ENCODE results near the gene ASIC4. TPM values are rescaled to one million over a fixed set of nuclear protein-coding genes. Genes with fewer than 3 reads are reported as not detected.

Gene ASIC4
- total and polyA plus RNA-seq, 2 of the 4 experiments (the other 2 are of a cell fraction): 0.10 TPM; not detected in 1

- TF ChIP-seq MAFK (IDR thresholded peaks at IDR 0.05; ENCODE audit: low read depth, low read length) (no peak), RAD21 (IDR thresholded peaks at IDR 0.05; ENCODE audit: low read length) (no peak)
Measured at GRCh38 chr2:219552382-219553167, 38.3 kb downstream of the ASIC4 start (continued).

GRCh38 chr2:219553168-219553417 lies 38.8 kb downstream of the ASIC4 start:
- Histone ChIP-seq H2AFZ (replicated peaks; ENCODE audit: low read length, poor library complexity) (peak overlapping the region; percentile 98), H4K91ac (ENCODE audit: insufficient read depth, low read depth, low read length) (no peak overlapping the region), H3K9me3 (ENCODE audit: control insufficient read depth, insufficient read depth, low read length) (no peaks in the 10 kb centered on the region), H4K5ac (ENCODE audit: low read depth, low read length) (no peak overlapping the region), H4K20me1 (ENCODE audit: insufficient read depth, low read length) (no peaks in the 10 kb centered on the region; the same call in 1 of the 2 replicates), H2AK5ac (ENCODE audit: low read depth, low read length) (no peak overlapping the region), H3K4me2 (ENCODE audit: low read depth, low read length) (peak overlapping the region; percentile 90), H3K4me3 (ENCODE audit: insufficient read depth, low read depth, low read length) (peak overlapping the region; percentile 79), H3K9me1 (ENCODE audit: insufficient read depth, low read length) (no peaks in the 10 kb centered on the region), H2BK20ac (ENCODE audit: low read depth, low read length) (no peak overlapping the region), H3K18ac (ENCODE audit: low read depth, low read length) (no peak overlapping the region), H3K36me3 (ENCODE audit: control insufficient read depth, insufficient read depth, low read length) (no peaks in the 10 kb centered on the region), H3K4me1 (ENCODE audit: control insufficient read depth, insufficient read depth, low read length) (peaks cover 8% of the 10 kb centered on the region; the same call in 1 of the 2 replicates), H2AK9ac (replicated peaks; ENCODE audit: low read depth, low read length, poor library complexity) (no peak overlapping the region), H3K9ac (ENCODE audit: low read depth, low read length) (no peak overlapping the region), H4K8ac (ENCODE audit: low read depth in 2 of 2, low read length in 2 of 2) (no peak overlapping the region), H3K27me3 (ENCODE audit: control insufficient read depth, insufficient read depth, low read length) (no peaks in the 10 kb centered on the region), H3K14ac (replicated peaks; ENCODE audit: low read depth, low read length) (no peak overlapping the region), H3K4ac (ENCODE audit: low read depth, low read length) (no peak overlapping the region), H3K23ac (ENCODE audit: low read depth, low read length) (no peak overlapping the region), H2BK5ac (ENCODE audit: low read depth, low read length, poor library complexity, severe bottlenecking) (no peak overlapping the region), H3K27ac (ENCODE audit: insufficient read depth, low read length) (no peak overlapping the region), H3K79me1 (ENCODE audit: low read depth in 1 of 2, low read length in 2 of 2) (no peaks in the 10 kb centered on the region), H2BK120ac (ENCODE audit: low read depth, low read length) (no peak overlapping the region), H2BK15ac (ENCODE audit: low read depth, low read length) (no peak overlapping the region), H3K56ac (ENCODE audit: extremely low read depth, insufficient read depth, low read length) (no peak overlapping the region)
- POLR2A ChIA-PET (ENCODE audit: unreplicated experiment): no interaction called here
- ATAC-seq (ENCODE audit: low read depth) (no peak), DNase-seq (no peak)
- dilution Hi-C loops (cut with HindIII; ENCODE audit: low sequenced_read_pairs, unreplicated experiment) (no loop called here), intact Hi-C loops (cut with micrococcal nuclease) (no loop called here), in situ Hi-C loops (cut with MboI; ENCODE audit: low sequenced_read_pairs) (no loop called here)
- no TSS peak for BruUV-seq (replicated peaks)
- CTCF ChIA-PET: no interaction called here
- TF ChIP-seq CHD1 (IDR thresholded peaks at IDR 0.05; ENCODE audit: low read depth, low read length): no peak
- no peak for TF ChIP-seq RFX5 (IDR thresholded peaks at IDR 0.05; ENCODE audit: low read depth, low read length)
- TF ChIP-seq FOS (IDR thresholded peaks at IDR 0.05; ENCODE audit: low read depth, low read length): no peak
- 0% methylated on average over 1 of the region's 7 CpGs; no CpG with 5 or more reads in 1 of the 2 experiments for WGBS, 2 experiments (ENCODE audit: extremely low coverage in 2 of 2, insufficient read length in 1 of 2)
